ENCODE measurements around the gene ISM1.
A peak's percentile ranks its signal among the peaks of the same experiment; 100 is the strongest.

The ISM1 gene

GRCh38 chr20:13261460-13262301 lies 40.6 kb downstream of the ISM1 start:
- Histone ChIP-seq H4K20me1 (ENCODE audit: insufficient read depth, low read length) (no peaks in the 10 kb centered on the region), H3K9ac (ENCODE audit: low read length) (no peak overlapping the region), H2AFZ (ENCODE audit: low read depth, low read length) (no peak overlapping the region), H3K79me2 (ENCODE audit: low read length) (no peaks in the 10 kb centered on the region), H3K27me3 (ENCODE audit: low read depth, low read length) (peaks cover 5% of the 10 kb centered on the region; the same call in 1 of the 2 replicates), H3K9me3 (ENCODE audit: insufficient read depth, low read length) (no peaks in the 10 kb centered on the region), H3K27ac (ENCODE audit: low read length) (no peak overlapping the region), H3K4me2 (ENCODE audit: low read length) (no peak overlapping the region), H3K36me3 (replicated peaks; ENCODE audit: low read depth, low read length) (no peaks in the 10 kb centered on the region), H3K4me3 (ENCODE audit: low read length) (no peak overlapping the region), H3K4me1 (ENCODE audit: low read length) (no peaks in the 10 kb centered on the region)
- TF ChIP-seq EZH2phosphoT487 (IDR thresholded peaks at IDR 0.05; ENCODE audit: low read depth): no peak
- TF ChIP-seq CTCF (IDR thresholded peaks at IDR 0.05; ENCODE audit: low read depth, low read length): peak; percentile 96

- Histone ChIP-seq H3K27ac (ENCODE audit: low read length) (no peak overlapping the region), H3K27me3 (ENCODE audit: low read depth, low read length) (peaks cover 10% of the 10 kb centered on the region; the same call in 1 of the 2 replicates), H2AFZ (ENCODE audit: low read depth, low read length) (no peak overlapping the region), H3K4me1 (ENCODE audit: low read length) (no peaks in the 10 kb centered on the region), H3K9ac (ENCODE audit: low read length) (no peak overlapping the region), H3K4me2 (ENCODE audit: low read length) (no peak overlapping the region), H3K79me2 (ENCODE audit: low read length) (no peaks in the 10 kb centered on the region), H3K36me3 (replicated peaks; ENCODE audit: low read depth, low read length) (no peaks in the 10 kb centered on the region), H3K9me3 (ENCODE audit: insufficient read depth, low read length) (no peaks in the 10 kb centered on the region), H4K20me1 (ENCODE audit: insufficient read depth, low read length) (no peaks in the 10 kb centered on the region), H3K4me3 (ENCODE audit: low read length) (no peak overlapping the region)
- TF ChIP-seq EZH2phosphoT487 (IDR thresholded peaks at IDR 0.05; ENCODE audit: low read depth): no peak
- no peak for TF ChIP-seq CTCF (IDR thresholded peaks at IDR 0.05; ENCODE audit: low read depth, low read length)
Observed at GRCh38 chr20:13262302-13262650, 41.2 kb downstream of the ISM1 start.

- Histone ChIP-seq H3K27me3 (ENCODE audit: low read depth, low read length) (peaks cover 16% of the 10 kb centered on the region; the same call in 1 of the 2 replicates), H3K27ac (ENCODE audit: low read length) (no peak overlapping the region), H3K4me2 (ENCODE audit: low read length) (no peak overlapping the region), H2AFZ (ENCODE audit: low read depth, low read length) (no peak overlapping the region), H3K9me3 (ENCODE audit: insufficient read depth, low read length) (no peaks in the 10 kb centered on the region), H4K20me1 (ENCODE audit: insufficient read depth, low read length) (no peaks in the 10 kb centered on the region), H3K4me3 (ENCODE audit: low read length) (no peak overlapping the region), H3K4me1 (ENCODE audit: low read length) (no peaks in the 10 kb centered on the region), H3K9ac (ENCODE audit: low read length) (no peak overlapping the region), H3K79me2 (ENCODE audit: low read length) (no peaks in the 10 kb centered on the region), H3K36me3 (replicated peaks; ENCODE audit: low read depth, low read length) (no peaks in the 10 kb centered on the region)
- no peak for TF ChIP-seq CTCF (IDR thresholded peaks at IDR 0.05; ENCODE audit: low read depth, low read length)
- no peak for TF ChIP-seq EZH2phosphoT487 (IDR thresholded peaks at IDR 0.05; ENCODE audit: low read depth)
Observed at GRCh38 chr20:13262671-13263360, 41.7 kb downstream of the ISM1 start.

- Histone ChIP-seq H3K9me3 (ENCODE audit: insufficient read depth, low read length) (no peaks in the 10 kb centered on the region), H2AFZ (ENCODE audit: low read depth, low read length) (no peak overlapping the region), H3K36me3 (replicated peaks; ENCODE audit: low read depth, low read length) (no peaks in the 10 kb centered on the region), H3K4me3 (ENCODE audit: low read length) (no peak overlapping the region), H3K27me3 (ENCODE audit: low read depth, low read length) (peaks cover 17% of the 10 kb centered on the region; the same call in 1 of the 2 replicates), H3K27ac (ENCODE audit: low read length) (no peak overlapping the region), H4K20me1 (ENCODE audit: insufficient read depth, low read length) (no peaks in the 10 kb centered on the region), H3K4me1 (ENCODE audit: low read length) (no peaks in the 10 kb centered on the region), H3K79me2 (ENCODE audit: low read length) (no peaks in the 10 kb centered on the region), H3K9ac (ENCODE audit: low read length) (no peak overlapping the region), H3K4me2 (ENCODE audit: low read length) (no peak overlapping the region)
- no peak for TF ChIP-seq EZH2phosphoT487 (IDR thresholded peaks at IDR 0.05; ENCODE audit: low read depth)
- no peak for TF ChIP-seq CTCF (IDR thresholded peaks at IDR 0.05; ENCODE audit: low read depth, low read length)
Observed at GRCh38 chr20:13263451-13263850, 42.4 kb downstream of the ISM1 start.

Measured in OCI-LY3 (cell line).